Skeletal muscle tissue (tissue), 4 donors: Measurements from ENCODE around the gene LMAN2. TPM values are rescaled to one million over a fixed set of nuclear protein-coding genes. Genes with fewer than 3 reads are reported as not detected.
"Not testable (repeated sequence)": the region's sequence is repeated elsewhere in the genome, so short reads cannot be mapped to it uniquely, and the experiment has no call there.

Experiments
- H3K27ac ChIP-seq: one replicate; pipeline ENCODE4 v1.7.0; 2013; ENCODE audit warnings: mild to moderate bottlenecking, low read depth, low read length, inconsistent platforms
- H3K27me3 ChIP-seq, 3 donors: one replicate each; pipeline ENCODE4 v1.7.0; 2013; ENCODE audit warnings: low read length in 3 of 3; ENCODE audit not compliant: control insufficient read depth in 3 of 3, insufficient read depth in 3 of 3
- H3K36me3 ChIP-seq, 3 donors: one replicate each; pipeline ENCODE4 v1.7.0; 2013; ENCODE audit warnings: low read length in 3 of 3; ENCODE audit not compliant: control insufficient read depth in 3 of 3, insufficient read depth in 3 of 3
- H3K4me1 ChIP-seq, 3 donors: one replicate each; pipeline ENCODE4 v1.7.0; 2013; ENCODE audit warnings: low read length in 3 of 3, mild to moderate bottlenecking in 3 of 3; ENCODE audit not compliant: control insufficient read depth in 3 of 3, insufficient read depth in 3 of 3
- H3K4me3 ChIP-seq, 3 donors: one replicate each; pipeline ENCODE4 v1.7.0; 2013; ENCODE audit warnings: low read length in 3 of 3
- H3K9ac ChIP-seq, 3 donors: one replicate each; pipeline ENCODE4 v1.7.0; 2013; ENCODE audit warnings: low read length in 3 of 3, mild to moderate bottlenecking in 3 of 3, moderate library complexity in 2 of 3, low read depth in 1 of 3
- H3K9me3 ChIP-seq, 3 donors: one replicate each; pipeline ENCODE4 v1.7.0; 2013; ENCODE audit warnings: low read length in 3 of 3; ENCODE audit not compliant: control insufficient read depth in 3 of 3
- total RNA-seq: library from RNA; depleted of rRNA; stranded (reverse); fragments of >200 nt; gene quantifications from one replicate; pipeline ENCODE4 v1.2.3, GENCODE V29; 2014
- donor health status: Osteomylitis.

The LMAN2 gene
- total RNA-seq, 1 donor from 2014 or later: 124 TPM

DNA sequence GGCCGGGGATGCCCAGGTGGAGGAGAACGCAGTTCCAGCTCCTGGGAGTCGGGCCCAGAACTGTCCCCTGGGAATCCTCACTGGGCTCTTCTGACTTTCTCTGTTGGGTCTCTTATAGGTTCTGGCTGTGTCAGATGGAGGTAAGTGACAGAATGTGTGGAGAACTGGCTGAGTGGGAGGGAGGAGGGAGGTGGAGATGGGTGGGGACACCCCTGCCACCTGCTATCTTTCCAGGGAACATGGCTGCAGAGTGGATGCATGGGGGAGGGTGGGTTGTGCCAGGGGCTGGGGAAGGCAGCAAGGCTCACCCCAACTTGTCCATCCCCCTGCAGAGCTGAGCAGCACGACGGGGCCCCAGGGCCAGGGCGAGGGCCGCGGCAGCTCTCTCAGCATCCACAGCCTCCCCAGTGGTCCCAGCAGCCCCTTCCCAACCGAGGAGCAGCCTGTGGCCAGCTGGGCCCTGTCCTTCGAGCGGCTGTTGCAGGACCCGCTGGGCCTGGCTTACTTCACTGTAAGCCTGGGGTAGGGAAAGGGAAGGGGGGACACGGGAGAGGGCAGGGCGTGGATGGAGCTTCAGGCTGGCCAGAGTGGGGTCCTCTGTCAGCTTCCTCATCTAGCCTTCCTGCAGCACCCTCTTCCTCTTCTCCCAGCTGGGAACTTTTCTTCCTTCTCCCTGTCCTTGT, 14.5 kb upstream of the LMAN2 start:
- Histone ChIP-seq H3K4me1 (peaks cover 48 to 51% (median 50%) of the 10 kb centered on the region in 3 donors), H3K27me3 (no peaks in the 10 kb centered on the region), H3K27ac (peak overlapping the region; percentile 92), H3K9me3 (no peaks in the 10 kb centered on the region), H3K9ac (peak overlapping the region; percentile 77 to 91 (median 88)), H3K4me3 (peak overlapping the region in 1 of 3 donors; percentile 76), H3K36me3 (no peaks in the 10 kb centered on the region)

GRCh38 chr5:177364159-177364962, 12.9 kb upstream of the LMAN2 start:
- H3K36me3 ChIP-seq: no peaks in the 10 kb centered on the region
- H3K4me1 ChIP-seq: peaks cover 36 to 47% (median 44%) of the 10 kb centered on the region in 3 donors
- H3K9ac ChIP-seq: no peak overlapping the region
- no peaks in the 10 kb centered on the region for H3K27me3 ChIP-seq
- no peaks in the 10 kb centered on the region for H3K9me3 ChIP-seq
- no peak overlapping the region for H3K27ac ChIP-seq
- H3K4me3 ChIP-seq: no peak overlapping the region

- no peak overlapping the region for H3K27ac ChIP-seq
- H3K9ac ChIP-seq: peak overlapping the region in 1 of 3 donors; percentile 57
- H3K4me1 ChIP-seq: peaks cover 36 to 47% (median 44%) of the 10 kb centered on the region in 3 donors
- no peaks in the 10 kb centered on the region for H3K9me3 ChIP-seq
- H3K27me3 ChIP-seq: no peaks in the 10 kb centered on the region
- no peaks in the 10 kb centered on the region for H3K36me3 ChIP-seq
- peak overlapping the region; percentile 52 to 65 (median 56) for H3K4me3 ChIP-seq
These were observed 12.1 kb upstream of the LMAN2 start for GRCh38 chr5:177363565-177363964.

GRCh38 chr5:177362610-177363507, 11.4 kb upstream of the LMAN2 start:
- Histone ChIP-seq H3K4me1 (peaks cover 37 to 47% (median 44%) of the 10 kb centered on the region in 3 donors), H3K36me3 (no peaks in the 10 kb centered on the region), H3K27ac (no peak overlapping the region), H3K4me3 (peak overlapping the region; percentile 56 to 77 (median 65)), H3K9ac (peak overlapping the region in 2 of 3 donors; percentile 61 to 80), H3K9me3 (no peaks in the 10 kb centered on the region), H3K27me3 (no peaks in the 10 kb centered on the region)

DNA sequence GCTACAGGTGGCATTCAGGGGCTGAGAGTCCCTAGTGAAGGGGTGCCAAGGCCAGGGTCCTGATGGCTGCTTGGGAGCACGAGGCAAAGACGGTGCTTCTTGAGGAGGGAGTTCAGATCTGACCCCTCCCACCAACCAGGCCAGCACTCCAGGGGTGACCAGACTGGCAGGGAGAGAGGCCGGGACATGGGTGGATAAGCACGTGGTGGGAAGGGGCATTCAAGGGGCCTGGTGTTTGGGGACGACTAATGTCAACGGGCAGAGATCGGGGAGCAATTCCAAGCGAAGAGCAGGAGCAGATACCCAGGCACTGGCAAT, 10.8 kb upstream of the LMAN2 start:
- H3K9ac ChIP-seq: no peak overlapping the region
- H3K27ac ChIP-seq: no peak overlapping the region
- H3K4me3 ChIP-seq: no peak overlapping the region
- no peaks in the 10 kb centered on the region for H3K36me3 ChIP-seq
- H3K4me1 ChIP-seq: peaks cover 35 to 47% (median 44%) of the 10 kb centered on the region in 3 donors
- H3K27me3 ChIP-seq: no peaks in the 10 kb centered on the region
- no peaks in the 10 kb centered on the region for H3K9me3 ChIP-seq

- peak overlapping the region in 1 of 3 donors; percentile 25 for H3K9ac ChIP-seq
- H3K4me1 ChIP-seq: peaks cover 35 to 46% (median 44%) of the 10 kb centered on the region in 3 donors
These were observed 10.2 kb upstream of the LMAN2 start for GRCh38 chr5:177361418-177362291.

GRCh38 chr5:177360740-177361139, 9.3 kb upstream of the LMAN2 start:
- H3K27me3 ChIP-seq, H3K4me3 ChIP-seq, H3K36me3 ChIP-seq, H3K9ac ChIP-seq, H3K27ac ChIP-seq, H3K9me3 ChIP-seq: not testable (repeated sequence)
- peaks cover 29 to 40% (median 38%) of the 10 kb centered on the region in 3 donors for H3K4me1 ChIP-seq

More at GRCh38 chr5:177361418-177362291, 10.2 kb upstream of the LMAN2 start:
- Histone ChIP-seq H3K4me3 (no peak overlapping the region), H3K27me3 (no peaks in the 10 kb centered on the region), H3K36me3 (no peaks in the 10 kb centered on the region), H3K9me3 (no peaks in the 10 kb centered on the region), H3K27ac (no peak overlapping the region)

DNA sequence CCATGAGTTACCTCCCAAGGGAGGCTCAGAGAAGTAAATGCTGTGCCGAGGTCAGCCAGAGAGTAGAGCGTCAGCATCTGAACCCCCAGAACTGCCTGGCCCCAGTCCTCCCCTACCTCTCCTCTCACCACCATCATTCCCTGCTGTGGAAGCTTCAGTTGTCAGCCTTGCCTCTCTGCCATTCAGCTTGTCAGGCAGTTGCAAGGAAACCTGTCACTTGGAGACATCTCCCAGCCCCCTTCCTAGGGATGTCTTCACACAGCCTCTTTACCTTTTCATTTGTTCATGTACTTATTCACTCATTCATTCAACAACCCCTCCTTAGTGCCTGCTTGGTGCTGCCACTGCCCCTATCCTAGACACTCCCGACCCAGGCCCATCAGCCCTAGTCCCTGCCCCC, 8.4 kb upstream of the LMAN2 start:
- no peaks in the 10 kb centered on the region for H3K27me3 ChIP-seq
- H3K4me3 ChIP-seq: no peak overlapping the region
- no peak overlapping the region for H3K27ac ChIP-seq
- no peaks in the 10 kb centered on the region for H3K36me3 ChIP-seq
- H3K9me3 ChIP-seq: no peaks in the 10 kb centered on the region
- no peak overlapping the region for H3K9ac ChIP-seq
- peaks cover 29 to 40% (median 38%) of the 10 kb centered on the region in 3 donors for H3K4me1 ChIP-seq

DNA sequence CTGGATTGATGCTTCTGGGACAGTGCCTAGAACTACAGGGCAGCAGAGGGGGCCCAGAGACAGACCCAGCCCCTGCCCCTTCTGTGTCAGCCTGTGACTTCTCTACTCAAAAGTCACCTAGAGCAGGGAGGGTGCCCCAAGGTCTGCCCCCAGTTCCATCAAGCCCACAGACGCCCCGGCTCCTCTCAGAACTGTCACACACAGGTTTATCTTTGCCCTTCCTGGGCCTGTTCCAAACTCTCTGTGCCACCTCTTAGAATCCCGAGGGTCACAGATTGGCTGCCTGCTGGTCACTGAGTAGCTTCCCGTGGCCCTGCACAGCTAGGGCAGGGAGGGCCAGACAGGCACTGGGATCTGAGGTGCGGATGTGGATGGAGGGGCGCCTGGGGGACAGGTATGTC, 8.0 kb upstream of the LMAN2 start:
- Histone ChIP-seq H3K27ac (no peak overlapping the region), H3K27me3 (no peaks in the 10 kb centered on the region), H3K4me1 (peaks cover 29 to 40% (median 38%) of the 10 kb centered on the region in 3 donors), H3K36me3 (no peaks in the 10 kb centered on the region), H3K9ac (peak overlapping the region in 2 of 3 donors; percentile 20 to 50), H3K9me3 (no peaks in the 10 kb centered on the region), H3K4me3 (no peak overlapping the region)
